ENCODE data around the gene PSEN2. TPM values are rescaled to one million over a fixed set of nuclear protein-coding genes. Genes with fewer than 3 reads are reported as not detected.

The PSEN2 gene
- total and polyA plus RNA-seq, 9 of the 15 experiments (the other 6 are each of a cell fraction or from before 2014, with no cell fraction given): 2.3 to 21.5 (median 13.7) TPM

DNA sequence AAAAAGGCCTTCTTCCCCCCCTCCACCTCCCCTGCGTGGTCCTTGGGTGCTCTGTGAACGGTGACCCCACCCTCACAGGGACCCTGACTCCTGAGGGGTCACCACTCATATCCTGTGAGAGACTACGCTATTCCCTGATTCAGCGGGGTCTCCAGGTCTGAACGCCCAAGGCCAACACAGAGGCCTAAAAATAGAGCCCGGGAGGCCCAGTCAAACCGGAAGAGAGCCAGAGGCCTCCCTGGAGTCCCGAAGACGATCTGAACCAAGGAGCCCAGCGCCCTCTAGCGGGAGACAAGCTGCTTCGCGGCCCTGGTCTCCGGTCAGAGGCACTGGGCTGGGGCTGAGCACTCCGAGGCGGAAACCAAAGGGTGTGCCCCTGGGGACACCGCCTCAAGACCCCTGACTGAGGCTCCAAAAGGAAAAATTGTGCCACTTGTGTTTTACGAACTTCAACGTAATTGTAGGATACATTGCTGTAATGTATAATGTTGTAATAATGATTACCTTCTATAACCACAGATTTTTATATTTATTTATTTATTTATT, 42.4 kb upstream of the PSEN2 start (continued):
- TF ChIP-seq, protein P1, sequence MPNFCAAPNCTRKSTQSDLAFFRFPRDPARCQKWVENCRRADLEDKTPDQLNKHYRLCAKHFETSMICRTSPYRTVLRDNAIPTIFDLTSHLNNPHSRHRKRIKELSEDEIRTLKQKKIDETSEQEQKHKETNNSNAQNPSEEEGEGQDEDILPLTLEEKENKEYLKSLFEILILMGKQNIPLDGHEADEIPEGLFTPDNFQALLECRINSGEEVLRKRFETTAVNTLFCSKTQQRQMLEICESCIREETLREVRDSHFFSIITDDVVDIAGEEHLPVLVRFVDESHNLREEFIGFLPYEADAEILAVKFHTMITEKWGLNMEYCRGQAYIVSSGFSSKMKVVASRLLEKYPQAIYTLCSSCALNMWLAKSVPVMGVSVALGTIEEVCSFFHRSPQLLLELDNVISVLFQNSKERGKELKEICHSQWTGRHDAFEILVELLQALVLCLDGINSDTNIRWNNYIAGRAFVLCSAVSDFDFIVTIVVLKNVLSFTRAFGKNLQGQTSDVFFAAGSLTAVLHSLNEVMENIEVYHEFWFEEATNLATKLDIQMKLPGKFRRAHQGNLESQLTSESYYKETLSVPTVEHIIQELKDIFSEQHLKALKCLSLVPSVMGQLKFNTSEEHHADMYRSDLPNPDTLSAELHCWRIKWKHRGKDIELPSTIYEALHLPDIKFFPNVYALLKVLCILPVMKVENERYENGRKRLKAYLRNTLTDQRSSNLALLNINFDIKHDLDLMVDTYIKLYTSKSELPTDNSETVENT (CRISPR knock-in tag; IDR thresholded peaks at IDR 0.05): no peak
- TF ChIP-seq HDAC2 (IDR thresholded peaks at IDR 0.05) (no peak), ZNF212 (CRISPR knock-in tag; IDR thresholded peaks at IDR 0.05) (no peak), SNRNP70 (optimal IDR thresholded peaks at IDR 0.05; ENCODE audit: low read depth, low read length) (no peak), KLF6 (CRISPR knock-in tag; IDR thresholded peaks at IDR 0.05; ENCODE audit: borderline replicate concordance) (0 out of 2 replicates have a peak, but pooled peaks have one; percentile 15), E2F3 (CRISPR knock-in tag; IDR thresholded peaks at IDR 0.05) (no peak), CSDE1 (IDR thresholded peaks at IDR 0.05) (no peak), KDM5B (IDR thresholded peaks at IDR 0.05; ENCODE audit: insufficient replicate concordance, low read depth, low read length) (no peak), ZNF717 (CRISPR knock-in tag; IDR thresholded peaks at IDR 0.05) (no peak), MTA3 (IDR thresholded peaks at IDR 0.05; ENCODE audit: borderline replicate concordance) (no peak)
- TF ChIP-seq, protein P2, sequence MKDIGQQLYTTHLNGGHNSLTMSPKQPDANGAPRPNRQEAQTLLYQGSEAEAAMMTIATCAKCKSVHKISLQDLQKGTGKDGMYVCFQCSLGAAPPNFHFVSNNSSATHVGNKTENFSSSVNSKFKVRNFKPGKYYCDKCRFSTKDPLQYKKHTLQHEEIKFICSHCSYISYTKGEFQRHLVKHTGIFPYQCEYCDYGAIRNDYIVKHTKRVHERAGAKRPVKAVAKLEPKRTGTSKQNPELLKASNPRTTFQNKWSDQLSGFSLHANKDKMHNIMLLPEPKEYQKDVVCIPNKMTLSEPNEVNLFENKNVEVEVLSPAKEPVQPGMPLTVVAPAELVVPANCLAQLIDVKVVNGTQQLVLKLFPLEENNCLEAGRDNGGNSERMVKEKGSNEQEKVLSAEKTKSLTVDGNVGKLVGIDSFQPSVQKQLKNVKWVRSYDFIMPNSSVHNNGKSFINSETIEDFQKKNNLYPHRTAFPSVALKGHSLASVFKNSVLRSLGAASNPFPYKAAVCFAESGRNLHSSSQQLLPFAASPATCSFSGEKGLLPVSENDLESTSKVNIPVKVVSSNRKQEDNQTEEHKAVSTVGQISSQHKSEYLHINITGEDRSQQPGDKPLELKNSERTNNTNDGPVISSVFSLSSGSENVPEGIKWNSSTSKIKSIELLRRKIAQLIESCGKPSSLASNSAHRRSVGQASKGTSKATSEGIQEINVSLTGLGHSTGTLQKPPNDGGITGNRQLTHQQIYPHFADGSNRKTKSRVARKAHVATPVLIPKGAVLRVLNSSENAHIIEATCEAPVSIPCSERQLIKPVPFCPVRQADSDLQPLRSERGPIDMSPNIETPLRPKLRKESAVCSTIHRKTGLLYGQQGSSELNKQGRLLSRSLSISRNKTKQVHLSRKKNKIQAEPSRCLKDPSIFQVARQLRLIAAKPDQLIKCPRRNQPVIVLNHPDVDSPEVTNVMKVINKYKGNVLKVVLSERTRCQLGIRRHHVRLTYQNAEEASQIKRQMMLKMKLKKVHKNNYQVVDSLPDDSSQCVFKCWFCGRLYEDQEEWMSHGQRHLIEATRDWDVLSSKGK (CRISPR knock-in tag; IDR thresholded peaks at IDR 0.05): no peak
- TF ChIP-seq, protein P3, sequence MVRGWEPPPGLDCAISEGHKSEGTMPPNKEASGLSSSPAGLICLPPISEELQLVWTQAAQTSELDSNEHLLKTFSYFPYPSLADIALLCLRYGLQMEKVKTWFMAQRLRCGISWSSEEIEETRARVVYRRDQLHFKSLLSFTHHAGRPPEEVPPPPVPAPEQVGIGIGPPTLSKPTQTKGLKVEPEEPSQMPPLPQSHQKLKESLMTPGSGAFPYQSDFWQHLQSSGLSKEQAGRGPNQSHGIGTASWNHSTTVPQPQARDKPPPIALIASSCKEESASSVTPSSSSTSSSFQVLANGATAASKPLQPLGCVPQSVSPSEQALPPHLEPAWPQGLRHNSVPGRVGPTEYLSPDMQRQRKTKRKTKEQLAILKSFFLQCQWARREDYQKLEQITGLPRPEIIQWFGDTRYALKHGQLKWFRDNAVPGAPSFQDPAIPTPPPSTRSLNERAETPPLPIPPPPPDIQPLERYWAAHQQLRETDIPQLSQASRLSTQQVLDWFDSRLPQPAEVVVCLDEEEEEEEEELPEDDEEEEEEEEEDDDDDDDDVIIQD (CRISPR knock-in tag; IDR thresholded peaks at IDR 0.05): no peak
- TF ChIP-seq, protein P4, sequence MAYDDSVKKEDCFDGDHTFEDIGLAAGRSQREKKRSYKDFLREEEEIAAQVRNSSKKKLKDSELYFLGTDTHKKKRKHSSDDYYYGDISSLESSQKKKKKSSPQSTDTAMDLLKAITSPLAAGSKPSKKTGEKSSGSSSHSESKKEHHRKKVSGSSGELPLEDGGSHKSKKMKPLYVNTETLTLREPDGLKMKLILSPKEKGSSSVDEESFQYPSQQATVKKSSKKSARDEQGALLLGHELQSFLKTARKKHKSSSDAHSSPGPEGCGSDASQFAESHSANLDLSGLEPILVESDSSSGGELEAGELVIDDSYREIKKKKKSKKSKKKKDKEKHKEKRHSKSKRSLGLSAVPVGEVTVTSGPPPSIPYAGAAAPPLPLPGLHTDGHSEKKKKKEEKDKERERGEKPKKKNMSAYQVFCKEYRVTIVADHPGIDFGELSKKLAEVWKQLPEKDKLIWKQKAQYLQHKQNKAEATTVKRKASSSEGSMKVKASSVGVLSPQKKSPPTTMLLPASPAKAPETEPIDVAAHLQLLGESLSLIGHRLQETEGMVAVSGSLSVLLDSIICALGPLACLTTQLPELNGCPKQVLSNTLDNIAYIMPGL (CRISPR knock-in tag; IDR thresholded peaks at IDR 0.05): no peak
